Activated naive CD8-positive, alpha-beta T cell treated with anti-CD3 and anti-CD28 coated beads, Interleukin-2, amount 50 U/mL, for 24 hours (primary cell): ENCODE results near the gene SVIL.
"Not testable (repeated sequence)": the region's sequence is repeated elsewhere in the genome, so short reads cannot be mapped to it uniquely, and the experiment has no call there.

Experiments
- ATAC-seq: fragments of 150-1000 bp; cut with Tn5 transposase; one replicate; pipeline ENCODE4 v1.10.0; 2021
- DNase-seq: peaks from one replicate; pipeline ENCODE4 v3.0.0; 2021
- H3K27ac Mint-ChIP-seq: one replicate; pipeline ENCODE4 v1.8.0; 2021; ENCODE audit warnings: mild to moderate bottlenecking, mixed read lengths
- H3K27me3 Mint-ChIP-seq: one replicate; pipeline ENCODE4 v1.8.0; 2021; ENCODE audit warnings: mixed read lengths
- H3K36me3 Mint-ChIP-seq: one replicate; pipeline ENCODE4 v1.8.0; 2021; ENCODE audit warnings: low read depth, mixed read lengths
- H3K4me1 Mint-ChIP-seq: one replicate; pipeline ENCODE4 v1.8.0; 2021; ENCODE audit warnings: mixed read lengths
- H3K4me3 Mint-ChIP-seq: one replicate; pipeline ENCODE4 v1.8.0; 2021; ENCODE audit warnings: mild to moderate bottlenecking, moderate library complexity, mixed read lengths
- H3K9me3 Mint-ChIP-seq: one replicate; pipeline ENCODE4 v1.8.0; 2021; ENCODE audit warnings: mixed read lengths

SVIL gene

DNA sequence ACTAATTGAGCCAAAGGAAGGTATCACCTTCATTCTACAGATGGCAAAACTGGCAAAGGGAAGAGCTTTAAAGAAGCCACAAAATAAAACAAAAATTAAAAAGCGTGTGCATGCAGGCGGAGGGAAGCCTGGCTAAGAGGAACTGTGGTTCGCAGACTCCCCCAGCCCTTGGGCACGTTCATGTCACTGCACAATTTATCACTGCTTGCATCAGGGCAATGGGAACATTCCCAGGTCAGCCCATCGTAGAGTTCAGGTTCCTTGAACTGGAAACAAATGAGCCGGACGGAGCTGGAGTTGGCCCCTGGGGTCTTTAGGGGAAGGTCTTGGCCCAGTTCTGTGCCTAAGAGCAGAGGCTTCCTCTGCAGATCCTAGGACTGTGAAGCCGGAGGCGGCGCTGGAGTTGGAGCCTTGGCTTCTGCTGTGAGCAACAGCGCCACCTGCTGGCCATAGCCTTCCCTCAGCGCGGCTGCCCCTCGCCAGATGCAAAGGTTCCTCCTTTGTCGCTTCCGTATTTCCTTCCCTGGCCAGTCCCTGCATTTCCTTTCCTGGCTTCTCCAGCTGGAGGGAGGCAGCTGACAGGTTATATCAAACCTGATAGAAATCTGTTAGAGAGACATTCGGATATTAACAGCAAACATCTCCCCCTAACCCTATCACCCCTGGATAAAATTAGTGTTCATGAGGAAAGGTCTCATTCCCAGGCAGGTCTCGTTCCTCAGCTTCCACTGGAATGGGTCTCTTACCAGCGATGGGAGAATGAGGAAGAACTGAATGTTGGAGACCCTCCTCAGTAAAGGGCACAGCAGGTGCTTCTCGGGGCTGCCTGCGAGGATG is 185.8 kb downstream of the SVIL start:
- H3K4me3 Mint-ChIP-seq, H3K27ac Mint-ChIP-seq: not testable (repeated sequence)

DNA sequence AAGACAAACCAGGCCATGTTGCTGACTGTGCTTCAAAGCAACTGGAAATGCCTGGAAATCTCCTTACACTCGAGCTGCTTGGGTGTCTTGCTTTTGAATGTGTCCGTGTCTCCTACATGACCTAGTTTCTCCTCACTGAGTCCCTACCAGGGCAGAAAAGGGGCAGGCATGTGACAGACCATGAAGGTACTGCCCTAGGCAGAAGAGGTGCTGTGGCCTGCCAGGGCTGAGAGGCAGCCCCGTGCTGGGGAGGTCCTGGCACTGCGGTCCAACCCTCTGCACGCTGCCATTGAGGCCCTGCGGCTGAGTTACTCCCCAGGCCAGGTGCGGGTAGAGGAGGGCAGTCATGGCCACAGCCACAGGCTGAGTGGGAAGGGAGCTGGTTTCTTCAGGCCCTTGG is 186.6 kb downstream of the SVIL start:
- Mint-ChIP-seq H3K4me3 (no peak overlapping the region), H3K4me1 (peaks cover 22% of the 10 kb centered on the region), H3K9me3 (no peaks in the 10 kb centered on the region), H3K27ac (no peak overlapping the region), H3K27me3 (no peaks in the 10 kb centered on the region), H3K36me3 (no peaks in the 10 kb centered on the region)
- ATAC-seq (no peak), DNase-seq (no peak)

More for the DNA sequence above, 185.8 kb downstream of the SVIL start:
- H3K27me3 Mint-ChIP-seq, H3K36me3 Mint-ChIP-seq, H3K9me3 Mint-ChIP-seq: not testable (repeated sequence)
- DNase-seq (peak; percentile 83), ATAC-seq (peak; percentile 77)
- H3K4me1 Mint-ChIP-seq: peaks cover 20% of the 10 kb centered on the region

DNA sequence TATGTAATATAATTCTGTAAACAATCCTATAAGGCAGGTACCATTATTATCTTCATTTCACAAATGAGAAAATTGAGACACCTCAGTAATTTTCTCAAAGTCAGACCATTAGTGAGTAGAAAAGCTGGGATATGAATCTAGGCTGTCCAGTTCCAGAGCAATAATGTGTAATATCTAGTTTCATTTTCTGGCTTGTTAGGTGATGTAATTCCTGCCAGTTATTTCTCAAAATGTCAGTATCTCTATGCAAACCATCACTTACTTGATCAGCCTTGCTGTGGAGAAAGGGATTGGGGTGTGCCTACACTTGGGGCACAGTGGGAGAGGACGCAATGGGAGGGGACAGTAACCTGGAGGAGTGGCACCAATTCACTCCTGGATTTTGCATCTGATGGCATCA is 188.4 kb downstream of the SVIL start:
- peak overlapping the region; percentile 53 for H3K27ac Mint-ChIP-seq
- no peak overlapping the region for H3K4me3 Mint-ChIP-seq
- H3K36me3 Mint-ChIP-seq: no peaks in the 10 kb centered on the region
- no peaks in the 10 kb centered on the region for H3K27me3 Mint-ChIP-seq
- no peak for DNase-seq
- H3K4me1 Mint-ChIP-seq: peaks cover 22% of the 10 kb centered on the region
- ATAC-seq: no peak
- H3K9me3 Mint-ChIP-seq: no peaks in the 10 kb centered on the region

- H3K27ac Mint-ChIP-seq: no peak overlapping the region
- DNase-seq (no peak), ATAC-seq (peak; percentile 41)
- no peaks in the 10 kb centered on the region for H3K27me3 Mint-ChIP-seq
- H3K36me3 Mint-ChIP-seq: peaks cover 5% of the 10 kb centered on the region
- H3K4me3 Mint-ChIP-seq: no peak overlapping the region
- peaks cover 7% of the 10 kb centered on the region for H3K9me3 Mint-ChIP-seq
- H3K4me1 Mint-ChIP-seq: peaks cover 19% of the 10 kb centered on the region
These were observed 190.8 kb downstream of the SVIL start for GRCh38 chr10:29443745-29444523.

DNA sequence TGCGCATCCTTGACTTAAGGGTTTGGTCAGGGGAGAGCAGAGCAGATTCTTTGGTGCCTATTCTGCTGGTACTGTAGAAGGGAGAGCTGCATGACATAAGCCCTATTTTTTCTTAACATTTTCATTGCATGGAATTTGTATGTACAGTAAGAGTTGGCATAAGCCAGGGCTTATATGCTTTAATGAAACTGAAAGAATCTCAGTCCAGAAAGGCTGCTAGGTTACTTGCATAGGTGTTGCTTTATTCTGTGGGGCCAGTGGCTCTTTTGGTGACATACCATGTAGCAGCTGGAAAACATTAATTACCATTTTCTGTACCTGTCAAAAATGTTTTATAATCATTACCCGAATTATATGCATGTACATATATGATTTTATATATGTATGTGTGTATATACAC is 193.8 kb downstream of the SVIL start:
- no peak for ATAC-seq
- H3K27ac Mint-ChIP-seq: no peak overlapping the region
- peaks cover 19% of the 10 kb centered on the region for H3K36me3 Mint-ChIP-seq
- peaks cover 27% of the 10 kb centered on the region for H3K9me3 Mint-ChIP-seq
- H3K27me3 Mint-ChIP-seq: no peaks in the 10 kb centered on the region
- H3K4me3 Mint-ChIP-seq: no peak overlapping the region
- no peak for DNase-seq
- H3K4me1 Mint-ChIP-seq: peaks cover 7% of the 10 kb centered on the region

DNA sequence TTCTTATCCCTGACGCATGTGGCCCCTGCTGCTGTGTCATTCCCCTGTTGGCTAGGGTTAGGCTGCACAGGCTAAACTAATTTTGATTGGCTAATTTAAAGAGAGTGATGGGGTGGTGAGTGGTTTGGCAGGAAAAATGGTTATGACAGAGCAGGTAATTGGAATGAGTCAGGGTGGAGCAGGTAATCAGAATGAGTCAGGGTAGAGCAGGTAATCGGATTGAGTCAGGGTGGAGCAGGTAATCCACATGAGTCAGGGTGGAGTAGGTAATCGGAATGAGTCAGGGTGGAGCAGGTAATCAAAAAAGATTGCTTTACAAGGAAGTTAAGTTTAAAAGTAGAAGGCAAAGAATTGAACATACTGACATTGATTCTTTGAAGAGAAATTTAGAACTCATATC is 195.8 kb downstream of the SVIL start:
- not testable (repeated sequence) for H3K4me1 Mint-ChIP-seq, H3K27me3 Mint-ChIP-seq, H3K27ac Mint-ChIP-seq, ATAC-seq, DNase-seq, H3K4me3 Mint-ChIP-seq
- Mint-ChIP-seq H3K36me3 (peaks cover 25% of the 10 kb centered on the region), H3K9me3 (peaks cover 33% of the 10 kb centered on the region)

GRCh38 chr10:29438271-29438670 is 196.5 kb downstream of the SVIL start:
- DNase-seq: no peak
- H3K27me3 Mint-ChIP-seq: no peaks in the 10 kb centered on the region
- H3K4me3 Mint-ChIP-seq: no peak overlapping the region
- H3K4me1 Mint-ChIP-seq: no peaks in the 10 kb centered on the region
- peaks cover 25% of the 10 kb centered on the region for H3K36me3 Mint-ChIP-seq
- no peak overlapping the region for H3K27ac Mint-ChIP-seq
- peaks cover 33% of the 10 kb centered on the region for H3K9me3 Mint-ChIP-seq
- ATAC-seq: no peak

- Mint-ChIP-seq H3K27ac (no peak overlapping the region), H3K27me3 (no peaks in the 10 kb centered on the region), H3K4me3 (no peak overlapping the region), H3K9me3 (peaks cover 33% of the 10 kb centered on the region), H3K4me1 (no peaks in the 10 kb centered on the region), H3K36me3 (peaks cover 25% of the 10 kb centered on the region)
- DNase-seq (no peak), ATAC-seq (no peak)
These were observed 196.9 kb downstream of the SVIL start for GRCh38 chr10:29437871-29438270.

DNA sequence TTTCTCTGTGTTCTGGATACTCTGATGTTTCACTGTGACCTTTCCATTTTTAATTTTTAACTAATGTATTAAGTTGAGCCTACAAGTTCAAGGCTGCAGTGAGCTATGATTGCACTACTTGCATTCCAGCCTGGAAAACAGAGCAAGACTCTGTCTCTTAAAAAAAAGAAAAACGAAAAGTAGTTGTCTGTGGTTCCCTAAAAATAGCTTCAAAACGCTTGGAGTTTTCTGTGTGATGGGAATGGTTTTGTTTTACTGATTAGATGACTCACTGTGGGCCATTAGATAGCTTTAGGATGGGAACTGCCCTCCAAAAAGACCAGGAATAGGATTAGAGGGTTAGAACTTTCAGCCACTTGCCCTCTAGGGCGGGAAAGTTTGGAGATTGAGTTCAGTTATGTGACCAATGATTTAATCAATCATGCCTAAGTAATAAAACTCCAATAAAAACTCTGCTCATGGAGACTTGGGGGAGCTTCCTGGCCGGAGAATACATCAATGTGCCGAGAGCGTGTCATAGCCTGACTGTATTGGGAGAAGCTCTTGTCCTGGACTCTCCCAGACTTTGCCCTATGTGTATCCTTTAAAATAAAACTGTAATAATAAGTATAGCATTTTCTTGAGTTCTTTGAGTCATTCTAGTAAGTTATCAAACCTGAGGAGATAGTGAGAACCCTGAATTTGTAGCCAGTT is 198.8 kb downstream of the SVIL start:
- Mint-ChIP-seq H3K36me3 (peaks cover 25% of the 10 kb centered on the region), H3K4me1 (no peaks in the 10 kb centered on the region), H3K4me3 (no peak overlapping the region), H3K9me3 (peaks cover 33% of the 10 kb centered on the region), H3K27ac (no peak overlapping the region), H3K27me3 (no peaks in the 10 kb centered on the region)
- DNase-seq: no peak
- ATAC-seq: no peak

- H3K4me3 Mint-ChIP-seq: no peak overlapping the region
- no peaks in the 10 kb centered on the region for H3K27me3 Mint-ChIP-seq
- ATAC-seq (no peak), DNase-seq (no peak)
- H3K27ac Mint-ChIP-seq: no peak overlapping the region
- no peaks in the 10 kb centered on the region for H3K4me1 Mint-ChIP-seq
- peaks cover 28% of the 10 kb centered on the region for H3K9me3 Mint-ChIP-seq
- H3K36me3 Mint-ChIP-seq: peaks cover 22% of the 10 kb centered on the region
These were observed 200.7 kb downstream of the SVIL start for GRCh38 chr10:29434111-29434510.

DNA sequence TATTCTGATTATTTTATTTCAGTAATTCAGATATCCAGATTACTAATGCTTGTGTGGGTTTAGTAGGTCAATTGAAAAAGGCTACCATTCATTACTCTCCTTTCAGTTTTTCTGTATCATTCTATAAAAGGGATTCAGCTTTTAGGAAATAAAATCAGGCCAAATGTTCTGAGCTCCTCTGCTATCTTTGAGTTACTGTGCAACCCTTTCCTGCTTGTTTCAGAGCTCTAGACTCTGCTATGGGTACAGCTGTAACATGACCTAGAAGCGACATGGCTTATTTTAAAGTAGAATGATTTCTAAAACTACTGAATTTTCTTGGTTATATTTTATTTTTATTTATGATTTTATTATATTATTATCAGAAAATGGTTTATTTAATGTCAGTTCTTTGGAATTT is 203.1 kb downstream of the SVIL start:
- Mint-ChIP-seq H3K4me3 (no peak overlapping the region), H3K27me3 (no peaks in the 10 kb centered on the region), H3K9me3 (peaks cover 13% of the 10 kb centered on the region), H3K4me1 (no peaks in the 10 kb centered on the region), H3K36me3 (peaks cover 6% of the 10 kb centered on the region), H3K27ac (no peak overlapping the region)
- DNase-seq (no peak), ATAC-seq (no peak)

DNA sequence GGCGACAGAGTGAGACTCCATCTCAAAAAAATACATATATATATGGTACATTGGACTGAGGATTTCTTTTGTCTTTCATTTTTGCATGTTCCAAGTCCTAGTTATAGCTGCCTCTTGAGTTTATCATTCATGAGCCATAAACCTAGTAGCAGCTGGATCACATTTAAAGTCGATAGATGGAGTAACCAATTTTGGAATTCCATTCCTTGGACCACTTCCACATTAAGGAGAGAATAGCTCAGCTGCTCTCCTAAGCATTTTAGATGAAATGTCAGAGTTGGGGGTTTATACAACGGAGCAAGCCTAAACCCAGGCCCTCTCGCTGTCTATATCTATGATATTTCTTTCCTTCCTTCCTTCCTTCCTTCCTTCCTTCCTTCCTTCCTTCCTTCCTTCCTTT is 204.7 kb downstream of the SVIL start:
- no peak overlapping the region for H3K4me3 Mint-ChIP-seq
- no peak for DNase-seq
- no peak overlapping the region for H3K27ac Mint-ChIP-seq
- no peaks in the 10 kb centered on the region for H3K9me3 Mint-ChIP-seq
- no peaks in the 10 kb centered on the region for H3K27me3 Mint-ChIP-seq
- H3K4me1 Mint-ChIP-seq: no peaks in the 10 kb centered on the region
- H3K36me3 Mint-ChIP-seq: peaks cover 6% of the 10 kb centered on the region
- ATAC-seq: no peak

DNA sequence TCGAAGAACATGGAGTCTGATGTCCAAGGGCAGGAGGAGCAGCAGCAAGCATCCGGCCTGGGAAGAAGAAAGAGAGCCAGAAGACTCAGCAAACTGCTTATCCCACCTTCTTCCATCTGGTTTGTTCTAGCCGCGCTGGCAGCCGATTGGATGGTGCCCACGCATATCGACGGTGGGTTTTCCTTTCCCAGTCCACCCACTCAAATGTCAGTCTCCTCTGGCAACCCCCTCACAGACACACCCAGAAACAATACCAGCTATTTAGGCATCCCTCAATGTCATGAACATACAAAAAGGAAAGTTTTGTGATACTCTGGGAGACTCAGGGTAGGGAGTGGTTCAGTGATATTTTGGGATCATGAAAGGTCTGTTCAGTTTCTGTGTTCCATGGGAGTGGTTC is 206.3 kb downstream of the SVIL start:
- H3K4me1 Mint-ChIP-seq: no peaks in the 10 kb centered on the region
- no peak overlapping the region for H3K27ac Mint-ChIP-seq
- DNase-seq (no peak), ATAC-seq (no peak)
- H3K4me3 Mint-ChIP-seq: no peak overlapping the region
- H3K36me3 Mint-ChIP-seq: peaks cover 2% of the 10 kb centered on the region
- no peaks in the 10 kb centered on the region for H3K27me3 Mint-ChIP-seq
- H3K9me3 Mint-ChIP-seq: no peaks in the 10 kb centered on the region

DNA sequence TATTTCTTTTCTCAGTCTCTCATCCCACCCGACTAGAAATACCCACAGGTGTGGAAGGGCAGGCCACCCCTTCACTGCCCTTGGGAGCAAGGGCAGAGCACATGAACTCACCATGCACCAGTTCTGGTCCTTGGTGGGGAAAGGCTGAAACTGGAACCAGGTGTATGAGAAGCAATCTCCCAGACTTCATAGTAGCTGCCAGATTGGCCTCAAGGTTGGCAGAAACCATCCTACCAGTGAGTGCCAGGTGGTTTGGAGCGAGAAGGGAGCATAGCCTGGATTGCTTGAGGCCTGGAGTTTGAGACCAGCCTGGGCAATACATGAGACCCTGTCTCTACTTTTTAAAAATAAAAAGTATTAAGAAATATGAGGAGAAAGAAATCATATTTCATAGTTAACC is 207.1 kb downstream of the SVIL start:
- no peaks in the 10 kb centered on the region for H3K9me3 Mint-ChIP-seq
- no peak overlapping the region for H3K27ac Mint-ChIP-seq
- H3K36me3 Mint-ChIP-seq: peaks cover 4% of the 10 kb centered on the region

DNA sequence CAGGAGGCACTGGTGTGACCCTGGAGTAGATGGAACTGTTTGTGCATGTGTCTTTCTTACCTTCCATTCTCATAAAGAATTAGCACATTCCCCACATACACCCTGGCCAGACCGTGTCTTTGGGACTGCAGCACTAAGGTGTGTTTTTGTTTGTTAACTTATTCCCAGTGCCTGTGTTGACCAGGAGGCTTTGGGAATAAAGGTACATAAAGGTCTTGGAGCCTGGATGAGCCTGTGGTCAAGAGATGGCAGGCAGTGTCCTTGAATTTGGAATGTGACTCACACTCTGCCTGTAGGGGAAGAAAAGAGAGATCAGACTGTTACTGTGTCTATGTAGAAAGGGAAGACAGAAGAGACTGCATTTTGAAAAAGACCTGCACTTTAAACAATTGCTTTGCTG is 208.4 kb downstream of the SVIL start:
- H3K4me3 Mint-ChIP-seq: no peak overlapping the region
- DNase-seq (no peak), ATAC-seq (no peak)
- no peaks in the 10 kb centered on the region for H3K27me3 Mint-ChIP-seq
- no peaks in the 10 kb centered on the region for H3K4me1 Mint-ChIP-seq
- H3K36me3 Mint-ChIP-seq: peaks cover 13% of the 10 kb centered on the region
- no peaks in the 10 kb centered on the region for H3K9me3 Mint-ChIP-seq
- no peak overlapping the region for H3K27ac Mint-ChIP-seq

More for the DNA sequence above, 207.1 kb downstream of the SVIL start:
- H3K4me3 Mint-ChIP-seq: no peak overlapping the region
- DNase-seq (no peak), ATAC-seq (no peak)
- no peaks in the 10 kb centered on the region for H3K4me1 Mint-ChIP-seq
- H3K27me3 Mint-ChIP-seq: no peaks in the 10 kb centered on the region
